SK-N-SH (cell line): Measurements from ENCODE around the gene PRG2. TPM values are rescaled to one million over a fixed set of nuclear protein-coding genes. Genes with fewer than 3 reads are reported as not detected.

Experiments
- CTCF ChIA-PET: fragments of 300-600, 350-600 bp; formaldehyde crosslinking; extraction: SDS; loops from one replicate; lab custom pipeline; 2021; lab: Yijun Ruan, JAX
- POLR2A ChIA-PET: fragments of 350-600 bp; sonication (Branson Sonifier 250); formaldehyde crosslinking; extraction: SDS; loops from one replicate; lab custom pipeline; 2020; ENCODE audit warnings: antibody characterized with exemption, inconsistent platforms; lab: Yijun Ruan, JAX
- DNase-seq: peaks from one replicate; pipeline ENCODE4 v3.0.0; 2012
- H2AFZ ChIP-seq: fragments of 200-600 bp; sonication (generic); 2 replicates; pipeline ENCODE4 v1.8.1; 2016; ENCODE audit warnings: antibody characterized with exemption, mild to moderate bottlenecking, low read depth
- H3F3A ChIP-seq: fragments of 200-600 bp; sonication (generic); replicated peaks from 2 replicates; pipeline ENCODE3; 2016; ENCODE audit warnings: antibody characterized with exemption, mild to moderate bottlenecking; ENCODE audit not compliant: insufficient read depth
- H3K27ac ChIP-seq, 2 experiments: fragments of 200-500 bp in 1 of 2; fragments of 200-600 bp in 1 of 2; sonication (Bioruptor generic) in 1 of 2; sonication (generic), shearing (Covaris generic) in 1 of 2; 2 replicates each; pipeline versions ENCODE4 v1.5.1 to v1.6.1; 2014 to 2016; ENCODE audit warnings: low read depth in 2 of 2, inconsistent platforms in 1 of 2, low read length in 1 of 2, mild to moderate bottlenecking in 1 of 2, mixed read lengths in 1 of 2
- H3K27me3 ChIP-seq: fragments of 200-600 bp; sonication (generic), shearing (Covaris generic); 2 replicates; pipeline ENCODE4 v1.6.1; 2016; ENCODE audit warnings: mixed run types; ENCODE audit not compliant: insufficient read depth
- H3K36me3 ChIP-seq, 2 experiments: fragments of 200-500 bp in 1 of 2; fragments of 200-600 bp in 1 of 2; sonication (Bioruptor generic) in 1 of 2; sonication (generic) in 1 of 2; replicated peaks in 1 of 2; 2 replicates each; pipeline versions ENCODE3 to v1.5.1; 2014 to 2016; ENCODE audit warnings: low read length in 1 of 2, mild to moderate bottlenecking in 1 of 2; ENCODE audit not compliant: insufficient read depth in 2 of 2, control insufficient read depth in 1 of 2
- H3K4me1 ChIP-seq, 2 experiments: fragments of 200-500 bp in 1 of 2; fragments of 200-600 bp in 1 of 2; sonication (Bioruptor generic) in 1 of 2; sonication (generic), shearing (Covaris generic) in 1 of 2; 2 replicates each; pipeline versions ENCODE4 v1.5.1 to v1.6.1; 2014 to 2016; ENCODE audit warnings: low read depth in 1 of 2, low read length in 1 of 2, mixed run types in 1 of 2; ENCODE audit not compliant: insufficient read depth in 2 of 2, control insufficient read depth in 1 of 2
- H3K4me2 ChIP-seq: fragments of 200-600 bp; sonication (generic), shearing (Covaris generic); 2 replicates; pipeline ENCODE4 v1.6.1; 2017; ENCODE audit warnings: mixed run types
- H3K4me3 ChIP-seq, 2 experiments: fragments of 200-500 bp in 1 of 2; fragments of 200-600 bp in 1 of 2; sonication (Bioruptor generic) in 1 of 2; sonication (generic), shearing (Covaris generic) in 1 of 2; 2 replicates each; pipeline versions ENCODE4 v1.5.1 to v1.8.1; 2014 to 2016; ENCODE audit warnings: low read depth in 2 of 2, inconsistent platforms in 1 of 2, low read length in 1 of 2, mild to moderate bottlenecking in 1 of 2, mixed read lengths in 1 of 2, moderate library complexity in 1 of 2
- H3K79me2 ChIP-seq: fragments of 200-600 bp; sonication (generic); 2 replicates; pipeline ENCODE4 v1.8.1; 2017; ENCODE audit warnings: mild to moderate bottlenecking; ENCODE audit not compliant: insufficient read depth
- H3K9ac ChIP-seq: fragments of 200-600 bp; sonication (generic); 2 replicates; pipeline ENCODE4 v1.6.1; 2017; ENCODE audit warnings: mixed run types
- H3K9me2 ChIP-seq: fragments of 200-600 bp; sonication (generic); 2 replicates; pipeline ENCODE4 v1.6.1; 2017; ENCODE audit warnings: mixed run types
- H3K9me3 ChIP-seq: fragments of 200-600 bp; sonication (generic); 2 replicates; pipeline ENCODE4 v1.6.1; 2017; ENCODE audit warnings: mixed run types, mild to moderate bottlenecking, moderate library complexity
- H4K20me1 ChIP-seq: fragments of 200-600 bp; sonication (generic); 2 replicates; pipeline ENCODE4 v1.6.1; 2017; ENCODE audit warnings: mild to moderate bottlenecking, mixed run types; ENCODE audit not compliant: insufficient read depth
- CHD2 ChIP-seq: fragments of 150-350 bp; IDR thresholded peaks from 2 replicates; pipeline ENCODE4 v1.6.1; 2018; ENCODE audit warnings: low read length; ENCODE audit not compliant: partially characterized antibody
- ELF1 ChIP-seq: IDR thresholded peaks from 2 replicates; pipeline ENCODE4 v1.4.0; 2012
- EP300 ChIP-seq, 2 experiments: IDR thresholded peaks; 2 replicates each; pipeline versions ENCODE4 v1.4.0 to v1.6.1; 2012; ENCODE audit warnings: borderline replicate concordance in 1 of 2, low read depth in 1 of 2, low read length in 1 of 2
- EZH2phosphoT487 ChIP-seq: fragments of 200-600 bp; sonication (generic); IDR thresholded peaks from 2 replicates; pipeline ENCODE4 v1.6.1; 2017; ENCODE audit warnings: low read depth, mixed run types, mild to moderate bottlenecking, antibody characterized with exemption, moderate library complexity, borderline replicate concordance
- FOSL2 ChIP-seq: IDR thresholded peaks from 2 replicates; pipeline ENCODE4 v1.4.0; 2012; ENCODE audit warnings: low read depth, mild to moderate bottlenecking, moderate library complexity, borderline replicate concordance
- FOXM1 ChIP-seq: IDR thresholded peaks from 2 replicates; pipeline ENCODE4 v1.4.0; 2012; ENCODE audit warnings: low read depth, mild to moderate bottlenecking
- GABPA ChIP-seq: IDR thresholded peaks from 2 replicates; pipeline ENCODE4 v1.4.0; 2012; ENCODE audit warnings: low read depth, mild to moderate bottlenecking
- MAX ChIP-seq: IDR thresholded peaks from 2 replicates; pipeline ENCODE4 v1.4.0; 2012; ENCODE audit warnings: low read depth
- MEF2A ChIP-seq: IDR thresholded peaks from 2 replicates; pipeline ENCODE4 v1.4.0; 2012; ENCODE audit warnings: low read depth, borderline replicate concordance
- MXI1 ChIP-seq: IDR thresholded peaks from 2 replicates; pipeline ENCODE4 v1.6.1; 2012; ENCODE audit warnings: mild to moderate bottlenecking, low read depth, low read length, improper control_type of control experiment
- NRF1 ChIP-seq: IDR thresholded peaks from 2 replicates; pipeline ENCODE4 v1.6.1; 2012; ENCODE audit warnings: low read depth, mild to moderate bottlenecking, low read length
- RXRA ChIP-seq: IDR thresholded peaks from 2 replicates; pipeline ENCODE4 v1.4.0; 2012; ENCODE audit warnings: low read depth, mild to moderate bottlenecking, borderline replicate concordance
- SIN3A ChIP-seq: IDR thresholded peaks from 2 replicates; pipeline ENCODE4 v1.6.1; 2012; ENCODE audit warnings: low read depth, mild to moderate bottlenecking, low read length, moderate library complexity, borderline replicate concordance
- TCF12 ChIP-seq: IDR thresholded peaks from 2 replicates; pipeline ENCODE4 v1.4.0; 2012
- TEAD4 ChIP-seq: IDR thresholded peaks from 2 replicates; pipeline ENCODE4 v1.4.0; 2012; ENCODE audit warnings: mild to moderate bottlenecking, borderline replicate concordance; ENCODE audit not compliant: insufficient read depth
- USF1 ChIP-seq: IDR thresholded peaks from 2 replicates; pipeline ENCODE4 v1.4.0; 2012; ENCODE audit warnings: low read depth, borderline replicate concordance
- USF2 ChIP-seq: fragments of 150-350 bp; IDR thresholded peaks from 2 replicates; pipeline ENCODE4 v1.6.1; 2017; ENCODE audit warnings: antibody characterized with exemption, low read length, low read depth, borderline replicate concordance
- WGBS: methylation state at CpG from one replicate; pipeline ENCODE4 v1.1.6; 2017; ENCODE audit warnings: low lambda C conversion rate; 5-methylcytosine and 5-hydroxymethylcytosine counted together
- polyA plus RNA-seq, 3 experiments: library from polyadenylated mRNA; depleted of rRNA; stranded (reverse); fragments of >200 nt; gene quantifications; 2 replicates each; pipeline ENCODE4 v1.2.3, GENCODE V29; 2012

The PRG2 gene
- polyA plus RNA-seq, 1 of the 3 experiments (the other 2 are of a cell fraction): not detected

GRCh38 chr11:57430952-57431351, 40.5 kb upstream of the PRG2 start:
- no peaks in the 10 kb centered on the region for H3K9me3 ChIP-seq
- peaks cover 5 to 9% of the 10 kb centered on the region in 2 experiments; a peak in 2 of 4 replicates for H3K4me1 ChIP-seq
- H3K79me2 ChIP-seq: no peaks in the 10 kb centered on the region
- no peak overlapping the region for H2AFZ ChIP-seq
- ChIA-PET CTCF (no interaction called here), POLR2A (no interaction called here)
- no peak for DNase-seq
- H3F3A ChIP-seq: no peaks in the 10 kb centered on the region
- H3K27me3 ChIP-seq: no peaks in the 10 kb centered on the region; the same call in 1 of the 2 replicates
- H3K9me2 ChIP-seq: no peaks in the 10 kb centered on the region
- H3K4me2 ChIP-seq: no peak overlapping the region
- no peak overlapping the region for H3K4me3 ChIP-seq
- no peak overlapping the region for H3K9ac ChIP-seq
- TF ChIP-seq RXRA: no peak
- no peak for TF ChIP-seq USF1
- TF ChIP-seq MEF2A: no peak
- no peak for TF ChIP-seq EP300 (IDR thresholded peaks at IDR 0.05; ENCODE audit: borderline replicate concordance in 1 of 2, low read depth in 1 of 2, low read length in 1 of 2)
- TF ChIP-seq FOXM1: no peak
- TF ChIP-seq USF2: no peak
- TF ChIP-seq GABPA: no peak
- TF ChIP-seq SIN3A: no peak
- TF ChIP-seq EZH2phosphoT487: no peak
- TF ChIP-seq NRF1: no peak
- TF ChIP-seq TCF12: no peak
- TF ChIP-seq MXI1: no peak
- no peak for TF ChIP-seq ELF1
- TF ChIP-seq CHD2: no peak
- TF ChIP-seq FOSL2: no peak
- H3K36me3 ChIP-seq: no peaks in the 10 kb centered on the region
- no peaks in the 10 kb centered on the region for H4K20me1 ChIP-seq
- H3K27ac ChIP-seq: no peak overlapping the region
- 92% methylated on average over 1 of the region's 1 CpG for WGBS

- H3K4me1 ChIP-seq: peaks cover 14% of the 10 kb centered on the region in 2 experiments; a peak in 2 of 4 replicates
- whole genome bisulfite sequencing: 67% methylated on average over 4 of the region's 4 CpGs
Observed at GRCh38 chr11:57429946-57430345, 39.5 kb upstream of the PRG2 start.

More at GRCh38 chr11:57429946-57430345, 39.5 kb upstream of the PRG2 start:
- no peak for DNase-seq
- Histone ChIP-seq H3K9me2 (no peaks in the 10 kb centered on the region), H3K4me2 (no peak overlapping the region), H2AFZ (no peak overlapping the region), H3K36me3 (no peaks in the 10 kb centered on the region), H3K4me3 (no peak overlapping the region), H3K9me3 (no peaks in the 10 kb centered on the region), H3K79me2 (no peaks in the 10 kb centered on the region), H3F3A (no peaks in the 10 kb centered on the region), H3K27ac (no peak overlapping the region), H3K27me3 (no peaks in the 10 kb centered on the region; the same call in 1 of the 2 replicates), H3K9ac (no peak overlapping the region), H4K20me1 (no peaks in the 10 kb centered on the region)
- no peak for TF ChIP-seq TCF12
- no peak for TF ChIP-seq SIN3A
- TF ChIP-seq MAX: no peak
- TF ChIP-seq TEAD4: no peak
- ChIA-PET CTCF (interaction anchor here (0.7 kb wide), 1 partner anchor 27 kb away, joined by 3 read pairs; no protein-coding TSS in a partner anchor), POLR2A (no interaction called here)
